Endothelial cell of umbilical vein (primary cell): ENCODE data around the gene SLC12A1. TPM values are rescaled to one million over a fixed set of nuclear protein-coding genes. Genes with fewer than 3 reads are reported as not detected.

Experiments used
- BruUV-seq: library from RNA; stranded (reverse); fragments of 400-500 nt; replicated peaks from 2 replicates; lab custom pipeline; 2021; lab: Mats Ljungman, UMichigan
- CTCF ChIA-PET: fragments of 300-600, 350-600 bp; sonication (Branson Sonifier 250); formaldehyde crosslinking; loops from one replicate; lab custom pipeline; 2021; ENCODE audit warnings: antibody characterized with exemption, inconsistent platforms; lab: Charles Lee
- POLR2A ChIA-PET: fragments of 300-600, 350-600 bp; sonication (Branson Sonifier 250); formaldehyde crosslinking; loops from one replicate; lab custom pipeline; 2021; ENCODE audit warnings: antibody characterized with exemption, inconsistent platforms; lab: Charles Lee
- DNase-seq: peaks from one replicate; pipeline ENCODE4 v3.0.0-alpha.2; 2011; ENCODE audit warnings: low read depth, low spot score
- FAIRE-seq: peaks from 2 replicates; lab custom pipeline; 2011; peaks lifted over from hg19 to GRCh38; lab: Jason Lieb, UNC
- H2AFZ ChIP-seq: 2 replicates; pipeline ENCODE4 v1.6.0; 2012; ENCODE audit warnings: low read depth, low read length, control low read depth, inconsistent platforms
- H3K27ac ChIP-seq: 2 replicates; pipeline ENCODE4 v1.5.1; 2011; ENCODE audit warnings: low read depth, mild to moderate bottlenecking, control low read depth, low read length, moderate library complexity; ENCODE audit not compliant: insufficient read depth
- H3K27me3 ChIP-seq, 2 experiments: 2 replicates each; pipeline versions ENCODE4 v1.6.0 to v1.6.1; 2011; ENCODE audit warnings: low read length in 2 of 2, mixed read lengths in 1 of 2; ENCODE audit not compliant: control insufficient read depth in 2 of 2, insufficient read depth in 2 of 2
- H3K36me3 ChIP-seq, 2 experiments: 2 replicates in 1 of 2; 3 replicates in 1 of 2; pipeline ENCODE4 v1.5.1; 2011; ENCODE audit warnings: low read length in 2 of 2, mild to moderate bottlenecking in 1 of 2, moderate library complexity in 1 of 2; ENCODE audit not compliant: control insufficient read depth in 2 of 2, insufficient read depth in 2 of 2; ENCODE audit errors: extremely low read depth in 1 of 2
- H3K4me1 ChIP-seq: 3 replicates; pipeline ENCODE4 v1.5.1; 2011; ENCODE audit warnings: mild to moderate bottlenecking, low read length; ENCODE audit not compliant: control insufficient read depth, insufficient read depth; ENCODE audit errors: extremely low read depth
- H3K4me2 ChIP-seq: 2 replicates; pipeline ENCODE4 v1.6.1; 2011; ENCODE audit warnings: low read length, control low read depth, mixed read lengths; ENCODE audit not compliant: insufficient read depth
- H3K4me3 ChIP-seq, 3 experiments: fragments of 200-600 bp in 1 of 3; sonication (generic), shearing (Covaris generic) in 1 of 3; replicated peaks in 1 of 3; 2 replicates each; pipeline ENCODE4 v1.5.1; 2011 to 2016; ENCODE audit warnings: control low read depth in 3 of 3, low read length in 3 of 3, mild to moderate bottlenecking in 2 of 3, inconsistent platforms in 1 of 3, low read depth in 1 of 3, moderate library complexity in 1 of 3; ENCODE audit not compliant: insufficient read depth in 1 of 3
- H3K79me2 ChIP-seq: 2 replicates; pipeline ENCODE4 v1.6.0; 2012; ENCODE audit warnings: low read length, inconsistent platforms; ENCODE audit not compliant: control insufficient read depth, insufficient read depth
- H3K9ac ChIP-seq: replicated peaks from 2 replicates; pipeline ENCODE3; 2011; ENCODE audit warnings: low read length, control low read depth; ENCODE audit not compliant: insufficient read depth; ENCODE audit errors: extremely low read depth
- H3K9me1 ChIP-seq: replicated peaks from 3 replicates; pipeline ENCODE4 v1.6.0; 2011; ENCODE audit warnings: mild to moderate bottlenecking, low read length; ENCODE audit not compliant: control insufficient read depth, insufficient read depth; ENCODE audit errors: extremely low read depth
- H3K9me3 ChIP-seq: replicated peaks from 2 replicates; pipeline ENCODE4 v1.5.1; 2012; ENCODE audit warnings: low read length, inconsistent platforms; ENCODE audit not compliant: control insufficient read depth, insufficient read depth
- H4K20me1 ChIP-seq: replicated peaks from 2 replicates; pipeline ENCODE3; 2011; ENCODE audit warnings: mild to moderate bottlenecking, low read length; ENCODE audit not compliant: control insufficient read depth, insufficient read depth; ENCODE audit errors: extremely low read depth
- CTCF ChIP-seq, 2 donors: IDR thresholded peaks; 1 replicate in 1 of 2; 2 replicates in 1 of 2; pipeline ENCODE4 v1.5.1; 2011; ENCODE audit warnings: low read length in 2 of 2, mild to moderate bottlenecking in 2 of 2, moderate library complexity in 2 of 2, control low read depth in 1 of 2, inconsistent platforms in 1 of 2, low read depth in 1 of 2; ENCODE audit not compliant: insufficient read depth in 1 of 2; ENCODE audit errors: extremely low read depth in 1 of 2
- EZH2 ChIP-seq: IDR thresholded peaks from 2 replicates; pipeline ENCODE4 v1.6.1; 2012; ENCODE audit warnings: borderline replicate concordance, low read depth, mild to moderate bottlenecking, moderate library complexity, low read length, inconsistent platforms; ENCODE audit not compliant: severe bottlenecking
- FOS ChIP-seq: IDR thresholded peaks from 2 replicates; pipeline ENCODE4 v1.6.1; 2011; ENCODE audit warnings: mild to moderate bottlenecking, low read length, moderate library complexity, borderline replicate concordance; ENCODE audit not compliant: insufficient read depth
- GATA2 ChIP-seq: IDR thresholded peaks from 2 replicates; pipeline ENCODE4 v1.7.0; 2011; ENCODE audit warnings: low read depth, mild to moderate bottlenecking, moderate library complexity, mixed read lengths, low read length; ENCODE audit not compliant: insufficient read length, insufficient read depth
- JUN ChIP-seq: IDR thresholded peaks from 2 replicates; pipeline ENCODE4 v1.6.1; 2011; ENCODE audit warnings: borderline replicate concordance, low read depth; ENCODE audit not compliant: insufficient read length, insufficient read depth
- MYC ChIP-seq: IDR thresholded peaks from one replicate; pipeline ENCODE4 v1.6.1; 2011; ENCODE audit warnings: mild to moderate bottlenecking, low read depth, low read length
- POLR2A ChIP-seq: IDR thresholded peaks from 2 replicates; pipeline ENCODE4 v1.6.1; 2012; ENCODE audit warnings: low read depth, mild to moderate bottlenecking, control low read depth, low read length
- POLR2AphosphoS5 ChIP-seq: IDR thresholded peaks from 2 replicates; pipeline ENCODE4 v1.6.1; 2012; ENCODE audit warnings: low read depth, mild to moderate bottlenecking, control low read depth, low read length, moderate library complexity; ENCODE audit not compliant: insufficient read depth
- dilution Hi-C: fragments of 300-500 bp; cut with MboI; formaldehyde crosslinking; loops from one replicate; pipeline ENCODE4 v1.15.0; 2019; ENCODE audit warnings: low sequenced_read_pairs; ENCODE audit not compliant: extremely low pct_ligation_motif_present
- intact Hi-C: fragments of 100-400 bp; cut with micrococcal nuclease; formaldehyde crosslinking; loops from one replicate; pipeline ENCODE4 v1.10.0; 2022
- polyA plus RNA-seq, 4 experiments: library from polyadenylated mRNA; depleted of rRNA in 3 of 4; stranded (reverse) in 3 of 4; unstranded in 1 of 4; fragments of >200 nt; gene quantifications; 2 replicates each; pipeline versions ENCODE4 v1.2.1 to v1.2.3, GENCODE V29; 2011 to 2012; ENCODE audit warnings: missing spikeins in 1 of 4
- total RNA-seq: library from RNA; stranded (reverse); gene quantifications from 2 replicates; pipeline ENCODE4 v1.2.3, GENCODE V29; 2021
- TF ChIP-seq, protein P1 (sequence below): IDR thresholded peaks from 2 replicates; pipeline ENCODE4 v1.6.1; 2011; ENCODE audit not compliant: insufficient read depth, insufficient read length

SLC12A1 gene
- total and polyA plus RNA-seq, 2 donors (not counting 3 experiments of a cell fraction or from before 2014, with no cell fraction given): not detected

DNA sequence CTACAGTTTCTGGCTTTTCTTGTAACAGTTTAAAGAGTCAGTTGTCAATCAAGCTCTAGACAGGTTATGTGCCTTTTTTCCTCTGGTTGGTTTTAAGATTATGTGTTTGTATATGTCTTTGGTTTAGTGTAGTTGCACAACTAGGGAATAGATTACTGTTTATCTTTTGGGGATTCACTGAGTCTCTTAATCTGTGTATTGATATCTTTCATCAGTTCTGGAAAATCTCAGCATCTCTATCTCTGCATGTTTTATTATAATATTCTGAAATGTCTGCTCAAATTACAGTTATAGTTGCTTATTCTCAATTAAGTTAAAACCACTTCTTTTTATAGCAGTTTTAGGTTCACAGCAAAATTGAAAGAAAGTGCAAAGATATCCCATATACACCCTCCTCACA is 139.4 kb downstream of the SLC12A1 start:
- no TSS peak for BruUV-seq
- intact Hi-C loops: no loop called here

More for the DNA sequence above, 139.4 kb downstream of the SLC12A1 start:
- Histone ChIP-seq H3K4me2 (no peak overlapping the region), H3K9me3 (no peaks in the 10 kb centered on the region), H3K79me2 (no peaks in the 10 kb centered on the region), H3K27ac (no peak overlapping the region), H3K9ac (no peak overlapping the region), H3K4me1 (no peaks in the 10 kb centered on the region), H2AFZ (no peak overlapping the region), H3K9me1 (no peaks in the 10 kb centered on the region), H3K36me3 (peaks cover 0 to 3% of the 10 kb centered on the region in 2 experiments), H3K27me3 (no peaks in the 10 kb centered on the region), H3K4me3 (no peak overlapping the region), H4K20me1 (no peaks in the 10 kb centered on the region)
- TF ChIP-seq POLR2A: no peak
- TF ChIP-seq CTCF (IDR thresholded peaks at IDR 0.05; ENCODE audit: extremely low read depth in 1 of 2, insufficient read depth in 1 of 2, low read depth in 1 of 2, low read length in 2 of 2): no peak
- TF ChIP-seq, protein P1, sequence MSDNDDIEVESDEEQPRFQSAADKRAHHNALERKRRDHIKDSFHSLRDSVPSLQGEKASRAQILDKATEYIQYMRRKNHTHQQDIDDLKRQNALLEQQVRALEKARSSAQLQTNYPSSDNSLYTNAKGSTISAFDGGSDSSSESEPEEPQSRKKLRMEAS: no peak
- no peak for TF ChIP-seq JUN
- TF ChIP-seq EZH2: no peak
- TF ChIP-seq GATA2: no peak
- TF ChIP-seq POLR2AphosphoS5: no peak
- no peak for TF ChIP-seq FOS
- TF ChIP-seq MYC: no peak
- dilution Hi-C loops: no loop called here
- no peak for FAIRE-seq
- POLR2A ChIA-PET: no interaction called here
- CTCF ChIA-PET: no interaction called here
- DNase-seq: no peak
